Measurements from ENCODE around the gene MDFIC2. TPM values are rescaled to one million over a fixed set of nuclear protein-coding genes. Genes with fewer than 3 reads are reported as not detected.

The MDFIC2 gene
- total and polyA plus RNA-seq, 2 donors (not counting 3 experiments of a cell fraction or from before 2014, with no cell fraction given): not detected

GRCh38 chr3:70185661-70186060, 126.8 kb downstream of the MDFIC2 start:
- CTCF ChIA-PET: interaction anchor here (0.7 kb wide), 2 partner anchors 127 to 446 kb away, joined by 3 read pairs; no protein-coding TSS in a partner anchor
- TF ChIP-seq FOS (IDR thresholded peaks at IDR 0.05; ENCODE audit: borderline replicate concordance, insufficient read depth, low read length): no peak
- no peak for TF ChIP-seq JUN (IDR thresholded peaks at IDR 0.05; ENCODE audit: borderline replicate concordance, insufficient read depth, insufficient read length, low read depth)
- no peak for TF ChIP-seq POLR2AphosphoS5 (IDR thresholded peaks at IDR 0.05; ENCODE audit: insufficient read depth, low read depth, low read length)
- TF ChIP-seq, protein P1, sequence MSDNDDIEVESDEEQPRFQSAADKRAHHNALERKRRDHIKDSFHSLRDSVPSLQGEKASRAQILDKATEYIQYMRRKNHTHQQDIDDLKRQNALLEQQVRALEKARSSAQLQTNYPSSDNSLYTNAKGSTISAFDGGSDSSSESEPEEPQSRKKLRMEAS (IDR thresholded peaks at IDR 0.05; ENCODE audit: insufficient read depth, insufficient read length): no peak
- TF ChIP-seq POLR2A (IDR thresholded peaks at IDR 0.05; ENCODE audit: low read depth, low read length): no peak
- TF ChIP-seq GATA2 (IDR thresholded peaks at IDR 0.05; ENCODE audit: insufficient read depth, insufficient read length, low read depth, low read length): no peak
- no peak for TF ChIP-seq MYC (IDR thresholded peaks at IDR 0.05; ENCODE audit: low read depth, low read length)
- H3K4me2 ChIP-seq (ENCODE audit: insufficient read depth, low read length): no peak overlapping the region
- no peak overlapping the region for H2AFZ ChIP-seq (ENCODE audit: low read depth, low read length)
- no TSS peak for BruUV-seq (replicated peaks)
- H4K20me1 ChIP-seq (replicated peaks; ENCODE audit: control insufficient read depth, extremely low read depth, insufficient read depth, low read length): no peaks in the 10 kb centered on the region
- FAIRE-seq (no peak), DNase-seq (ENCODE audit: low read depth, low spot score) (no peak)
- H3K27ac ChIP-seq (ENCODE audit: insufficient read depth, low read depth, low read length): no peak overlapping the region
- H3K27me3 ChIP-seq (ENCODE audit: control insufficient read depth in 2 of 2, insufficient read depth in 2 of 2, low read length in 2 of 2): peaks cover 0 to 8% of the 10 kb centered on the region in 2 experiments
- dilution Hi-C loops (cut with MboI; ENCODE audit: extremely low pct_ligation_motif_present, low sequenced_read_pairs) (no loop called here), intact Hi-C loops (cut with micrococcal nuclease) (no loop called here)
- no peaks in the 10 kb centered on the region for H3K9me3 ChIP-seq (replicated peaks; ENCODE audit: control insufficient read depth, insufficient read depth, low read length)
- no peaks in the 10 kb centered on the region for H3K9me1 ChIP-seq (replicated peaks; ENCODE audit: control insufficient read depth, extremely low read depth, insufficient read depth, low read length)
- H3K36me3 ChIP-seq (ENCODE audit: control insufficient read depth in 2 of 2, extremely low read depth in 1 of 2, insufficient read depth in 2 of 2, low read length in 2 of 2): no peaks in the 10 kb centered on the region
- no peaks in the 10 kb centered on the region for H3K79me2 ChIP-seq (ENCODE audit: control insufficient read depth, insufficient read depth, low read length)
- H3K4me1 ChIP-seq (ENCODE audit: control insufficient read depth, extremely low read depth, insufficient read depth, low read length): no peaks in the 10 kb centered on the region
- POLR2A ChIA-PET: no interaction called here
- no peak overlapping the region for H3K9ac ChIP-seq (replicated peaks; ENCODE audit: extremely low read depth, insufficient read depth, low read length)
- no peak overlapping the region for H3K4me3 ChIP-seq (replicated peaks in 1 of 3; ENCODE audit: insufficient read depth in 1 of 3, low read depth in 1 of 3, low read length in 3 of 3)

DNA sequence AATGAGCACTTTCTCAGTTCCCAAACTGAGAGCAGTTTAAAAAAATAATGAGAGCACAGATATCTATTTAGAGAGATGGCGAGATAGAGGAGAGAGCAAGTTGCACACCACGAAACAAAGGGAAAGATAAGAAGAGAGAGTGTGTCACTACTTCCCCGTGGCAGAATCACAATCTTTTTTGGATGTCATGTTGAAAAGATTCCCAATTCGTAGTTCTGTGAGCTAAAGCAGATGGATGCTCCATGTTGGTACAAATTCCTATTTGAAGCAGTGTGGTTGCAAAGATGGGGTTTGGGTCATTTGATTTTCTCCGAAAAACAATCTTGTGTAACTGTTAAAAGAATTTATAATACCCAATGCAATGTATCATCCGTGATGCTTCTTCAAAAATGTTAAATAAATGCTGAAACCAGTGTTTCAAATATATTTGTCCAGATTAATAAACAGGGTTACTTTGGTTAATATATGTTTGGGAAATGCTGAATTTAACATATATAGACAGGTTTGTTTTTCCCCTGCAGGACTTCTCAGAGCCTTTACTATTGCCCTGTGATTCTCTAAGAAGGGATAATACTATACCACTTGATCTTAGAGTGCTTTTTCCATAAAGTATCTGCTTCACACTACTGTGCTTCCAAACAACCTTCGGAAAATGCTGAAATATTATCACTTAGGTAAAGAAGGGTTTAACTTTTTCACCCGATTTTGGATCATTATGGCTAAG, 128.5 kb downstream of the MDFIC2 start:
- intact Hi-C loops (cut with micrococcal nuclease) (no loop called here), dilution Hi-C loops (cut with MboI; ENCODE audit: extremely low pct_ligation_motif_present, low sequenced_read_pairs) (no loop called here)
- H3K4me1 ChIP-seq (ENCODE audit: control insufficient read depth, extremely low read depth, insufficient read depth, low read length): no peaks in the 10 kb centered on the region
- no peaks in the 10 kb centered on the region for H3K9me1 ChIP-seq (replicated peaks; ENCODE audit: control insufficient read depth, extremely low read depth, insufficient read depth, low read length)
- no TSS peak for BruUV-seq (replicated peaks)
- H3K27ac ChIP-seq (ENCODE audit: insufficient read depth, low read depth, low read length): no peak overlapping the region
- no peak overlapping the region for H3K4me2 ChIP-seq (ENCODE audit: insufficient read depth, low read length)
- DNase-seq (ENCODE audit: low read depth, low spot score) (no peak), FAIRE-seq (no peak)
- H2AFZ ChIP-seq (ENCODE audit: low read depth, low read length): no peak overlapping the region
- ChIA-PET POLR2A (no interaction called here), CTCF (no interaction called here)
- H3K79me2 ChIP-seq (ENCODE audit: control insufficient read depth, insufficient read depth, low read length): no peaks in the 10 kb centered on the region
- H3K9ac ChIP-seq (replicated peaks; ENCODE audit: extremely low read depth, insufficient read depth, low read length): no peak overlapping the region
- H3K4me3 ChIP-seq (replicated peaks in 1 of 3; ENCODE audit: insufficient read depth in 1 of 3, low read depth in 1 of 3, low read length in 3 of 3): no peak overlapping the region
- TF ChIP-seq JUN (IDR thresholded peaks at IDR 0.05; ENCODE audit: borderline replicate concordance, insufficient read depth, insufficient read length, low read depth) (no peak), FOS (IDR thresholded peaks at IDR 0.05; ENCODE audit: borderline replicate concordance, insufficient read depth, low read length) (no peak), EZH2 (IDR thresholded peaks at IDR 0.05; ENCODE audit: borderline replicate concordance, low read depth, low read length, severe bottlenecking) (no peak), POLR2AphosphoS5 (IDR thresholded peaks at IDR 0.05; ENCODE audit: insufficient read depth, low read depth, low read length) (no peak), POLR2A (IDR thresholded peaks at IDR 0.05; ENCODE audit: low read depth, low read length) (no peak), MYC (IDR thresholded peaks at IDR 0.05; ENCODE audit: low read depth, low read length) (no peak), GATA2 (IDR thresholded peaks at IDR 0.05; ENCODE audit: insufficient read depth, insufficient read length, low read depth, low read length) (no peak)
- TF ChIP-seq, protein P1 (IDR thresholded peaks at IDR 0.05; ENCODE audit: insufficient read depth, insufficient read length): no peak
- TF ChIP-seq, protein P2, sequence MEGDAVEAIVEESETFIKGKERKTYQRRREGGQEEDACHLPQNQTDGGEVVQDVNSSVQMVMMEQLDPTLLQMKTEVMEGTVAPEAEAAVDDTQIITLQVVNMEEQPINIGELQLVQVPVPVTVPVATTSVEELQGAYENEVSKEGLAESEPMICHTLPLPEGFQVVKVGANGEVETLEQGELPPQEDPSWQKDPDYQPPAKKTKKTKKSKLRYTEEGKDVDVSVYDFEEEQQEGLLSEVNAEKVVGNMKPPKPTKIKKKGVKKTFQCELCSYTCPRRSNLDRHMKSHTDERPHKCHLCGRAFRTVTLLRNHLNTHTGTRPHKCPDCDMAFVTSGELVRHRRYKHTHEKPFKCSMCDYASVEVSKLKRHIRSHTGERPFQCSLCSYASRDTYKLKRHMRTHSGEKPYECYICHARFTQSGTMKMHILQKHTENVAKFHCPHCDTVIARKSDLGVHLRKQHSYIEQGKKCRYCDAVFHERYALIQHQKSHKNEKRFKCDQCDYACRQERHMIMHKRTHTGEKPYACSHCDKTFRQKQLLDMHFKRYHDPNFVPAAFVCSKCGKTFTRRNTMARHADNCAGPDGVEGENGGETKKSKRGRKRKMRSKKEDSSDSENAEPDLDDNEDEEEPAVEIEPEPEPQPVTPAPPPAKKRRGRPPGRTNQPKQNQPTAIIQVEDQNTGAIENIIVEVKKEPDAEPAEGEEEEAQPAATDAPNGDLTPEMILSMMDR (IDR thresholded peaks at IDR 0.05; ENCODE audit: extremely low read depth in 1 of 2, insufficient read depth in 1 of 2, low read depth in 1 of 2, low read length in 2 of 2): no peak
- no peaks in the 10 kb centered on the region for H3K9me3 ChIP-seq (replicated peaks; ENCODE audit: control insufficient read depth, insufficient read depth, low read length)
- H3K36me3 ChIP-seq (ENCODE audit: control insufficient read depth in 2 of 2, extremely low read depth in 1 of 2, insufficient read depth in 2 of 2, low read length in 2 of 2): no peaks in the 10 kb centered on the region
- no peaks in the 10 kb centered on the region for H4K20me1 ChIP-seq (replicated peaks; ENCODE audit: control insufficient read depth, extremely low read depth, insufficient read depth, low read length)
- peaks cover 0 to 8% of the 10 kb centered on the region in 2 experiments for H3K27me3 ChIP-seq (ENCODE audit: control insufficient read depth in 2 of 2, insufficient read depth in 2 of 2, low read length in 2 of 2)
